ENCODE data around the gene LMOD1.

The LMOD1 gene

DNA sequence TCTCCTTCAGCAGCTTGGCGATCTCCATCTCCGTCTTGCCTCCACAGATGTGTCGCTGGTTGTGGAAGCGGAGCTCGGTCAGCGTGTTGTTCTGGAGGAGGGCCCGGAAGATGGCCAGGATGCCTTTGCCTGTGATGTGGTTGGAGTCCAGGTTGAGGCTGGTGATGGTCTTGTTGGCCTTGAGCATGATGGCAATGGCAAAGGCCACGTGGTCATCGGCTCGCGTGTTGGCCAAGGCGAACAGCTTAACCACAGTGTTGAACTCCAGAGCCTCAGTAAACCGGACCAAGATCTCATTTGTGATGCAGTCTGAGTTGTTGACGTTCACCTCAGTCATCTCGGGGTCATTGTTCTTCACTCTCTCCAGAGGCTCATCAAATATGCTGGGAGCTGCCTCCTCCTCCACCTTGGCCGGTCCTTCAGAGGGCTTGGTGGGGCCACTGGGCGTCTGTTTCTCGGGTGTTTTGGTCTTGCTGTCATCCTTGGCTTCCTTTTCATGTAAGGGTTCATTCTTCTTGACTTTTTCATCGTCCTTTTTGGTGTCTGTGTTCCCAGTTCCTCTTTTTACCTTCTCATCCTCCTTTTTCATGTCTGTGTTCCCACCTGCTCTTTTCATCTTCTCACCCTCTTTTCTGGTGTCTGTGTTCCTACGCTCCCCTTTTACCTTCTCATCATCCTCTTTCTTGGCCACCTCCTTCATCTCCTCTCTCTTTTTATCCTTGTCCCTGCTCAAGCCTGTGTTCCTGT, 46.5 kb downstream of the LMOD1 start:
- Histone ChIP-seq H3K4me2 (ENCODE audit: insufficient read depth, low read length, poor library complexity, severe bottlenecking) (no peak overlapping the region), H2BK5ac (ENCODE audit: low read length) (no peak overlapping the region), H4K8ac (ENCODE audit: low read depth, low read length) (no peak overlapping the region), H3K36me3 (replicated peaks in 1 of 2; ENCODE audit: control insufficient read depth in 2 of 2, insufficient read depth in 2 of 2, low read length in 2 of 2) (no peaks in the 10 kb centered on the region), H3K9me3 (replicated peaks in 1 of 2; ENCODE audit: control insufficient read depth in 2 of 2, insufficient read depth in 1 of 2, low read depth in 1 of 2, low read length in 2 of 2) (no peaks in the 10 kb centered on the region), H3K14ac (ENCODE audit: low read length) (peak overlapping the region; percentile 71), H3K27me3 (ENCODE audit: control insufficient read depth in 3 of 3, insufficient read depth in 3 of 3, low read depth in 1 of 3, low read length in 3 of 3) (peaks cover 0 to 19% (median 1%) of the 10 kb centered on the region in 3 experiments), H3K27ac (replicated peaks; ENCODE audit: low read length) (no peak overlapping the region), H4K91ac (ENCODE audit: low read depth, low read length, poor library complexity) (no peak overlapping the region), H2BK15ac (ENCODE audit: low read length) (no peak overlapping the region), H3K4me1 (ENCODE audit: control insufficient read depth in 2 of 2, insufficient read depth in 1 of 2, low read depth in 1 of 2, low read length in 2 of 2) (peaks cover 6 to 8% of the 10 kb centered on the region in 2 donors), H3K4ac (ENCODE audit: low read length) (no peak overlapping the region), H2BK12ac (ENCODE audit: low read length) (no peak overlapping the region), H2AFZ (ENCODE audit: low read length) (no peak overlapping the region), H3K18ac (ENCODE audit: low read length) (no peak overlapping the region), H3K4me3 (ENCODE audit: low read length in 2 of 2) (no peak overlapping the region), H2BK120ac (ENCODE audit: low read depth, low read length) (no peak overlapping the region), H3K79me1 (ENCODE audit: low read depth, low read length) (no peaks in the 10 kb centered on the region), H2AK5ac (ENCODE audit: low read depth, low read length) (peak overlapping the region; percentile 33), H3K23ac (ENCODE audit: low read depth, low read length, poor library complexity) (peak overlapping the region; percentile 35), H3K9ac (ENCODE audit: low read depth, low read length, poor library complexity) (no peak overlapping the region)
- no CpG with 5 or more reads among the region's 20 CpGs for WGBS, 2 donors (ENCODE audit: extremely low coverage in 2 of 2, insufficient read length in 2 of 2, insufficient replicate concordance in 1 of 2)
- DNase-seq (ENCODE audit: low spot score), result no peak

GRCh38 chr1:201898992-201899391, 47.4 kb downstream of the LMOD1 start:
- H3K9ac ChIP-seq (ENCODE audit: low read depth, low read length, poor library complexity), result no peak overlapping the region
- no peaks in the 10 kb centered on the region for H3K36me3 ChIP-seq (replicated peaks in 1 of 2; ENCODE audit: control insufficient read depth in 2 of 2, insufficient read depth in 2 of 2, low read length in 2 of 2)
- H4K91ac ChIP-seq (ENCODE audit: low read depth, low read length, poor library complexity), result no peak overlapping the region
- DNase-seq (ENCODE audit: low spot score), result no peak
- H3K4me2 ChIP-seq (ENCODE audit: insufficient read depth, low read length, poor library complexity, severe bottlenecking), result no peak overlapping the region
- no peaks in the 10 kb centered on the region for H3K9me3 ChIP-seq (replicated peaks in 1 of 2; ENCODE audit: control insufficient read depth in 2 of 2, insufficient read depth in 1 of 2, low read depth in 1 of 2, low read length in 2 of 2)
- H2BK120ac ChIP-seq (ENCODE audit: low read depth, low read length), result no peak overlapping the region
- no peak overlapping the region for H3K27ac ChIP-seq (replicated peaks; ENCODE audit: low read length)
- no peak overlapping the region for H3K14ac ChIP-seq (ENCODE audit: low read length)
- WGBS, 2 donors (ENCODE audit: extremely low coverage in 2 of 2, insufficient read length in 2 of 2, insufficient replicate concordance in 1 of 2), result no CpG with 5 or more reads among the region's 4 CpGs
- peaks cover 0 to 19% (median 1%) of the 10 kb centered on the region in 3 experiments for H3K27me3 ChIP-seq (ENCODE audit: control insufficient read depth in 3 of 3, insufficient read depth in 3 of 3, low read depth in 1 of 3, low read length in 3 of 3)
- H3K4me1 ChIP-seq (ENCODE audit: control insufficient read depth in 2 of 2, insufficient read depth in 1 of 2, low read depth in 1 of 2, low read length in 2 of 2), result peaks cover 6 to 7% of the 10 kb centered on the region in 2 donors
- no peak overlapping the region for H2BK15ac ChIP-seq (ENCODE audit: low read length)
- no peak overlapping the region for H3K4me3 ChIP-seq (ENCODE audit: low read length in 2 of 2)
- H3K18ac ChIP-seq (ENCODE audit: low read length), result no peak overlapping the region
- no peak overlapping the region for H2BK12ac ChIP-seq (ENCODE audit: low read length)
- no peaks in the 10 kb centered on the region for H3K79me1 ChIP-seq (ENCODE audit: low read depth, low read length)
- H2BK5ac ChIP-seq (ENCODE audit: low read length), result no peak overlapping the region
- H2AK5ac ChIP-seq (ENCODE audit: low read depth, low read length), result peak overlapping the region; percentile 33
- no peak overlapping the region for H4K8ac ChIP-seq (ENCODE audit: low read depth, low read length)
- H2AFZ ChIP-seq (ENCODE audit: low read length), result no peak overlapping the region
- no peak overlapping the region for H3K23ac ChIP-seq (ENCODE audit: low read depth, low read length, poor library complexity)
- no peak overlapping the region for H3K4ac ChIP-seq (ENCODE audit: low read length)

DNA sequence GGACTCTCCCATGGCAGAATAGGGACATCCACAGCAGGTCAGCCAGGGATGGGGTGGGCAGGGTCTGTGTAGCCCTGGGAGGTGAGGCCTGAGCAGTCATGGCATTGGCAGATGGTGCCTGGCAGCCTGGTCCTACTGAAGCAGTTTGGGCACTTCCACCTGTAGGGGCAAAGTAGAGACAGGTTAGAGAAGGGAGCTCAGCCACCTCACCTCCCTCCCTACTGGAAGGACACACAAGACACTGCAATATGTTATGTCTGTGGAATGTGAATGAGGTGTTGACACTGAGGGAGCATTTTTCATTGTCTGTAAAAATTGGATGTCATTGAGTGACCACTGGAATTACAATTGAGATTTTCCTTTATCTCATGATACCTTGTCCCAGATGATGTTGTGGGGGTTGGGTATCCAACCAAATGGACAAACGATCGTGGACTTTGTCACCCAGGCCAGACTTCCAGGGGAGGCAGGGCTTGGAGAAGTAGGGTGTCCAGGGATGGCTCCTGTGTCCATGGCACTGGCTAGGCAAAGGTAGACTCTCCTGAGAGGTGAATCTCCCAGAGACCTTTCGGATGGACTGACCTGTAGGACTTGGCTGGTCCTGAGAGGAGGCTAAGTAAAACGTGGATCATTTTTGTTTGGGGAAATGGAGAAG, 48.0 kb downstream of the LMOD1 start:
- H3K79me1 ChIP-seq (ENCODE audit: low read depth, low read length), result no peaks in the 10 kb centered on the region
- no peak overlapping the region for H4K91ac ChIP-seq (ENCODE audit: low read depth, low read length, poor library complexity)
- peaks cover 0 to 19% (median 1%) of the 10 kb centered on the region in 3 experiments for H3K27me3 ChIP-seq (ENCODE audit: control insufficient read depth in 3 of 3, insufficient read depth in 3 of 3, low read depth in 1 of 3, low read length in 3 of 3)
- no peak overlapping the region for H4K8ac ChIP-seq (ENCODE audit: low read depth, low read length)
- no peak overlapping the region for H3K4ac ChIP-seq (ENCODE audit: low read length)
- DNase-seq (ENCODE audit: low spot score), result no peak
- peaks cover 3 to 7% of the 10 kb centered on the region in 2 donors for H3K4me1 ChIP-seq (ENCODE audit: control insufficient read depth in 2 of 2, insufficient read depth in 1 of 2, low read depth in 1 of 2, low read length in 2 of 2)
- H2BK12ac ChIP-seq (ENCODE audit: low read length), result no peak overlapping the region
- no peak overlapping the region for H2AFZ ChIP-seq (ENCODE audit: low read length)
- no peak overlapping the region for H2BK5ac ChIP-seq (ENCODE audit: low read length)
- H3K14ac ChIP-seq (ENCODE audit: low read length), result no peak overlapping the region
- no peak overlapping the region for H3K9ac ChIP-seq (ENCODE audit: low read depth, low read length, poor library complexity)
- H3K4me2 ChIP-seq (ENCODE audit: insufficient read depth, low read length, poor library complexity, severe bottlenecking), result no peak overlapping the region
- H2BK120ac ChIP-seq (ENCODE audit: low read depth, low read length), result no peak overlapping the region
- H2AK5ac ChIP-seq (ENCODE audit: low read depth, low read length), result no peak overlapping the region
- H3K27ac ChIP-seq (replicated peaks; ENCODE audit: low read length), result no peak overlapping the region
- no peak overlapping the region for H3K23ac ChIP-seq (ENCODE audit: low read depth, low read length, poor library complexity)
- no CpG with 5 or more reads among the region's 4 CpGs for WGBS, 2 donors (ENCODE audit: extremely low coverage in 2 of 2, insufficient read length in 2 of 2, insufficient replicate concordance in 1 of 2)
- no peaks in the 10 kb centered on the region for H3K9me3 ChIP-seq (replicated peaks in 1 of 2; ENCODE audit: control insufficient read depth in 2 of 2, insufficient read depth in 1 of 2, low read depth in 1 of 2, low read length in 2 of 2)
- no peak overlapping the region for H3K4me3 ChIP-seq (ENCODE audit: low read length in 2 of 2)
- H3K18ac ChIP-seq (ENCODE audit: low read length), result no peak overlapping the region
- H2BK15ac ChIP-seq (ENCODE audit: low read length), result no peak overlapping the region
- no peaks in the 10 kb centered on the region for H3K36me3 ChIP-seq (replicated peaks in 1 of 2; ENCODE audit: control insufficient read depth in 2 of 2, insufficient read depth in 2 of 2, low read length in 2 of 2)

DNA sequence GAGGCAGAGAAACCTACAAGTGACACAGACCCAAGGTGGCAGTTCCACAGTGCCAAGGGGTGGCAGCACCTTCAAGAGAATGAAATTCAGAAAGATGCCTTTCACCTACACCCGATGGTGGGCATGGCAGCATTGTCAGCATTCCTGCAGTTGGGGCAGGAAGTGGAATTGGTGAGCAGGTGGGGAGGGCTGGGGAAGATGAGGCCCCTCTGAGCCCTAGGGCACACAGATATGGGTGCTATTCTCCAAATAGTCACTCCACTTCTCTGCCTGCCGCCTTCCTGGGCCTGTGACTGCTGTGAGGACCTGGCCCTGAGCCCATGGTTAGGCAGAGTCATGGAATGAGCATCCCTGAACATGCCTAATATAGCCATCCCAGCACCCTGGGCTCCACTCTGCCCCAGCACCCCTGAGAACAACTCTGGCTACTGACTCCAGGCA, 49.4 kb downstream of the LMOD1 start:
- Histone ChIP-seq H3K79me1 (ENCODE audit: low read depth, low read length) (no peaks in the 10 kb centered on the region), H3K4ac (ENCODE audit: low read length) (no peak overlapping the region), H3K4me1 (ENCODE audit: control insufficient read depth in 2 of 2, insufficient read depth in 1 of 2, low read depth in 1 of 2, low read length in 2 of 2) (peaks cover 0 to 7% of the 10 kb centered on the region in 2 donors), H4K8ac (ENCODE audit: low read depth, low read length) (no peak overlapping the region), H2BK15ac (ENCODE audit: low read length) (no peak overlapping the region), H2AFZ (ENCODE audit: low read length) (no peak overlapping the region), H3K14ac (ENCODE audit: low read length) (no peak overlapping the region), H3K4me2 (ENCODE audit: insufficient read depth, low read length, poor library complexity, severe bottlenecking) (no peak overlapping the region), H2BK5ac (ENCODE audit: low read length) (no peak overlapping the region), H3K4me3 (ENCODE audit: low read length in 2 of 2) (peak overlapping the region in 1 of 2 donors; percentile 19), H3K9ac (ENCODE audit: low read depth, low read length, poor library complexity) (no peak overlapping the region), H4K91ac (ENCODE audit: low read depth, low read length, poor library complexity) (no peak overlapping the region), H3K9me3 (replicated peaks in 1 of 2; ENCODE audit: control insufficient read depth in 2 of 2, insufficient read depth in 1 of 2, low read depth in 1 of 2, low read length in 2 of 2) (no peaks in the 10 kb centered on the region), H3K36me3 (replicated peaks in 1 of 2; ENCODE audit: control insufficient read depth in 2 of 2, insufficient read depth in 2 of 2, low read length in 2 of 2) (no peaks in the 10 kb centered on the region), H2BK12ac (ENCODE audit: low read length) (no peak overlapping the region), H2BK120ac (ENCODE audit: low read depth, low read length) (no peak overlapping the region), H3K27ac (replicated peaks; ENCODE audit: low read length) (no peak overlapping the region), H2AK5ac (ENCODE audit: low read depth, low read length) (no peak overlapping the region), H3K18ac (ENCODE audit: low read length) (no peak overlapping the region), H3K27me3 (ENCODE audit: control insufficient read depth in 3 of 3, insufficient read depth in 3 of 3, low read depth in 1 of 3, low read length in 3 of 3) (peaks cover 0 to 22% (median 1%) of the 10 kb centered on the region in 3 experiments), H3K23ac (ENCODE audit: low read depth, low read length, poor library complexity) (no peak overlapping the region)
- no peak for DNase-seq (ENCODE audit: low spot score)
- no CpG with 5 or more reads among the region's 2 CpGs for WGBS, 2 donors (ENCODE audit: extremely low coverage in 2 of 2, insufficient read length in 2 of 2, insufficient replicate concordance in 1 of 2)
